Activated naive CD8-positive, alpha-beta T cell (primary cell): Measurements from ENCODE around the gene EHMT1.

ENCODE experiments used
- H3K27ac Mint-ChIP-seq: one replicate; pipeline ENCODE4 v1.8.0; 2021; ENCODE audit warnings: mixed read lengths
- H3K27me3 Mint-ChIP-seq: one replicate; pipeline ENCODE4 v1.8.0; 2021; ENCODE audit warnings: mixed read lengths
- H3K36me3 Mint-ChIP-seq: one replicate; pipeline ENCODE4 v1.8.0; 2021; ENCODE audit warnings: mixed read lengths
- H3K4me1 Mint-ChIP-seq: one replicate; pipeline ENCODE4 v1.8.0; 2021; ENCODE audit warnings: low read depth, mixed read lengths
- H3K4me3 Mint-ChIP-seq: one replicate; pipeline ENCODE4 v1.8.0; 2021; ENCODE audit warnings: mild to moderate bottlenecking, mixed read lengths
- H3K9me3 Mint-ChIP-seq: one replicate; pipeline ENCODE4 v1.8.0; 2021; ENCODE audit warnings: low read depth, mixed read lengths

EHMT1 gene

DNA sequence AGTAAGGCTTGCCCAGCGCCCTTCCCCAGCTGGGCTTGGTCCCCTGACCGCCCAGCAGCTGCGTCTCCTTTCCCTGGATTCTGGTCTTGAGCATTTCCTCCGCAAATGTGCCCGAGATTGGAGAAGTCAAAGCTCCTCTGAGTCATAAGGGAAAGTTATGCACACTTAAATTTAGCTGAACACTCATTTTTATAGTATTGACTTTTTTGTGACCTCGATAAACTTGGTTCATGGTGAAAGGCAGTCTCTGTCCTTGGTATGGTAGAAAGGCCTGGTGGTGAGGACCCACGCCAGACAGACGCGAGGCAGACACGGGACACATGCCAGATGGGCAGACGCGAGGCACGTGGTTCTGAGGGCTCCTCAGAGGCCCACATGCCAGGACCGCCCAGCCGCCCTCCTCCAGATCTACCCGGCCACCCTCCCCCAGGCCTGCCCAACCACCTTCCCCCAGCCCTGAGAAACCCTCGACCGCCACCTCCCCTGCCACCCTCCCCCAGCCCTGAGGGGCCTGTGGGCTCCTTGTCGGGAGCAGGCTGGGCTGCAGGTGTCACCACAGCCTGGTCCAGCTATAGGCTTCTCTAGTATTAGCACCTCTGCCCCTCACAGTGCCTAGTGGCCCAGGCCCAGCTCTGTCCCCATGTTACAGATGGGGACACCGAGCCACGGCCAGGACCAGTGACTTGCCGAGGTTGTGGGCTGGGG, 197.9 kb downstream of the EHMT1 start:
- H3K27me3 Mint-ChIP-seq: no peaks in the 10 kb centered on the region
- no peak overlapping the region for H3K4me3 Mint-ChIP-seq
- peak overlapping the region; percentile 34 for H3K27ac Mint-ChIP-seq
- H3K9me3 Mint-ChIP-seq: no peaks in the 10 kb centered on the region
- no peaks in the 10 kb centered on the region for H3K4me1 Mint-ChIP-seq
- H3K36me3 Mint-ChIP-seq: peaks cover 9% of the 10 kb centered on the region

DNA sequence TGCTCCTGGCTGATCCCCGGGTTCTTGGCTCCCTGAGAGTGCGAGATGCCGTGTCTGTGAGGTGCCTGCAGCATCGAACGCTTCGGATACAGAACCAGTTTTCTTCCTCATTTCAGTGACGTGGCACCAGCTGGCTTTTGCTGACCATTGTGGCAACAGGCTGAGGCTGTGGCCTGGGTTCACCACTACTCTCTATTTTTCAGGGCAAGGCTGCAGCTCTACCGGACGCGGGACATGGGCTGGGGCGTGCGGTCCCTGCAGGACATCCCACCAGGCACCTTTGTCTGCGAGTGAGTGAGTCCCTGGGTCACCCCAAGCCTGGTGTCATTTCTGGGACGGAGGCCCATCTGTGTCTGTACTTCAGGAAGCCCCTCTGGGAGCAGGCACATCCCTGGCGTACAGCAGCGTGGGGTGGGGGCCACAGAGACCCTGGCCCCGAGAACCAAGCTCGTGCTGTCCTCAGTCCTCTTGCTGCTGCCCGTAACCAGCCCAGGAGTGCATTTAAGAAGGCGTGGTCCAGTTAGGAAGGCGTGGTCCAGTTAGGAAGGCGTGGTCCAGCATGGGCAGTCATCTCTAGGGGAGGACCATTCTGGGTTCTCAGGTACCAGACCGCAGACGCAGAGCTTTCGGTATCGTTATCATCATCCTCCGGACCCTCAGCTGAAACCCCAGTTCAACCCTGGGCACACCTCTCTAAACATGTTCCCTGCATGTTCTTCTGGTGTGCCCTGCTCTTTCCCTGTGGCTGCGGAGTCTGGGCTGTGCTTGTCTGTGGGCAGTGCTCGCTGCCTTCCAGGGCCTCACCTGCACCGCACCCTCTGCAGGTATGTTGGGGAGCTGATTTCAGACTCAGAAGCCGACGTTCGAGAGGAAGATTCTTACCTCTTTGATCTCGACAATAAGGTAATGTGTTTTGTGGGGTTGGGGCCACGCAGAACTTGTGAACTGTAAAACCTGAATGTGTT, 198.7 kb downstream of the EHMT1 start:
- Mint-ChIP-seq H3K4me1 (no peaks in the 10 kb centered on the region), H3K27ac (no peak overlapping the region), H3K27me3 (no peaks in the 10 kb centered on the region), H3K4me3 (no peak overlapping the region), H3K9me3 (no peaks in the 10 kb centered on the region), H3K36me3 (peaks cover 12% of the 10 kb centered on the region)

DNA sequence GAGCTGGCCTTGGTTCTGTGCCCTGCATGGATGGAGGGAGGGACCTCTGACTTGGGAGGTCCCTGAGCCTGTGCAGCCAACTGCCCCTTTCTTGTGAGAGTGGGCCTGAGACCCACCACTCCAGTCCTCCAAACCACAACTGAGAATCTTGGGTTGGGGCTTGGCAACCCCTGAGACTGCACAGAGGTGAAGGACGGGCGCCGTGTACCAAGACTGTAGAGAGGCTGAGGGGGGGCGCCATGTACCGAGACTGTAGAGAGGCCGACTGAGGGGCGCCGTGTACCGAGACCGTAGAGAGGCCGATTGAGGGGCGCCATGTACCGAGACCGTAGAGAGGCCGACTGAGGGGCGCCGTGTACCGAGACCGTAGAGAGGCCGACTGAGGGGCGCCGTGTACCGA, 199.5 kb downstream of the EHMT1 start:
- peaks cover 12% of the 10 kb centered on the region for H3K36me3 Mint-ChIP-seq
- no peaks in the 10 kb centered on the region for H3K9me3 Mint-ChIP-seq
- no peaks in the 10 kb centered on the region for H3K4me1 Mint-ChIP-seq
- no peaks in the 10 kb centered on the region for H3K27me3 Mint-ChIP-seq
- peak overlapping the region; percentile 54 for H3K27ac Mint-ChIP-seq
- H3K4me3 Mint-ChIP-seq: no peak overlapping the region

DNA sequence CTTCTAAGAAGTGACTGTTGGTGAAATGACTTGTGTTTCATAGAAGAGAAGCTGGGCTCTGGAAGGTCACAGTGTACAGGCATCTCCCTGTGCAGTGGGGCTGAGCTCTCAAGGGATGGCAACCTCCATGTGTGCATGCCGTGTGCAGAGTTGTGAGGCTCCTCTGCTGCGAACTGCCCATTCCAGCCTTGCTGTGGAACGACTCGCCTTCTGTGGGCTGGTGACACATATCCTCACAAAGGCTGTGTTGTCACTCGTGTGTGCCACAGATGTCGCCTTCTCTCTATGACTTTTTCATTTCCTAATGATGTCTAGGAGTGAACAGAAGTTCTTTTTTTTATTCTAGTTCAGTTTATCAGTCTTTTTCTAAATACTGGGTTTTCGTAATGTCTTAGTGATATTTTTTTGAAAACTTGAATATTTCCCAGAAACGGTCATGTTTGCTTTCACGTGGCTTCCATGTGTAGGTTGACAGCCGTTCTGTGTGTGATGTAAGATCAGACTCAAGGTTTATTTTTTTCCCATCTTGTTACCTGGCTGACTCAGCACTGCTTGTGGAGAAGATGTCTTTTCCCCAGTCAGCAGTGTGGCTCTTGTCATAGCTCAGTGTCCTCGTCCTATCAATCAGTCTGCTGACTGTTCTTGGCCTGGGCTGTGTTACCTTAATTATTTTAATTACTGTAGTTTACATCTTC, 201.5 kb downstream of the EHMT1 start:
- H3K27me3 Mint-ChIP-seq: no peaks in the 10 kb centered on the region
- no peaks in the 10 kb centered on the region for H3K9me3 Mint-ChIP-seq
- peaks cover 17% of the 10 kb centered on the region for H3K36me3 Mint-ChIP-seq
- no peak overlapping the region for H3K27ac Mint-ChIP-seq
- no peak overlapping the region for H3K4me3 Mint-ChIP-seq
- peaks cover 2% of the 10 kb centered on the region for H3K4me1 Mint-ChIP-seq

DNA sequence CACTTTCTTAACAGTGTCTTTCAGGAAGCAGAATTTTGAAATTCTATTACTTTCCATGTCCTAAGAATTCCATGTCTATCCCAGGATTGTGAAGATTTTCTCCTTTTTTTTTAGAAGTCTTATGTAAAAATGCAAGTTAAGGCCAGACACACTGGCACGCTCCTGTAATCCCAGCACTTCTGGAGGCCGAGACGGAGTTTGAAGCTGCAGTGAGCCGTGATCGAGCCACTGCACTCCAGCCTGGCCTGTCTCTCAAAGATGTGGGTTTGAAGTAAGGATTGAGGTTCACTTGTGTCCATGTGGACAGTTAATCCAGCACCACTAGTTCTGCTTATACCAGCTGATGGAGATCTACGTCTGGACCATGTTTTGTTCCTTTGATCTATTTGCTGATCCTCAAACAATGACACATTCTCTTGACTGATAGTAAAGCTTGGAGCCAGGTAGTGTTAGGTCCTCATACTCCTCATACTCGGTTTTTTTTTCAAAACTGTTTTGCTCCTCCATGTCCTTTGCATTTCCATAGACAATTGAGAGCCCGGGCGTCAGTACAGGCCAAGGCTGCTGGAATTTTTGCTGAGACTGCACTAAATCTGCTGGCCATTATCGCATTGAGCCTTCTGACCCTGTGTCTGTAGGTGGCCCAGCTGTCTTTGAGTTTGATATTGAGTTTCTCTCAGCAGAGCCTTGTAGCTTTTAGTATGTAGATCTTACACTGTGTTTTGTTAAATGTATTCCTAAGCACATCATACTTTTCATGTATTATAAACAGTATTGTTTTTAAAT, 205.4 kb downstream of the EHMT1 start:
- Mint-ChIP-seq H3K4me1 (peaks cover 2% of the 10 kb centered on the region), H3K27me3 (no peaks in the 10 kb centered on the region), H3K27ac (no peak overlapping the region)

DNA sequence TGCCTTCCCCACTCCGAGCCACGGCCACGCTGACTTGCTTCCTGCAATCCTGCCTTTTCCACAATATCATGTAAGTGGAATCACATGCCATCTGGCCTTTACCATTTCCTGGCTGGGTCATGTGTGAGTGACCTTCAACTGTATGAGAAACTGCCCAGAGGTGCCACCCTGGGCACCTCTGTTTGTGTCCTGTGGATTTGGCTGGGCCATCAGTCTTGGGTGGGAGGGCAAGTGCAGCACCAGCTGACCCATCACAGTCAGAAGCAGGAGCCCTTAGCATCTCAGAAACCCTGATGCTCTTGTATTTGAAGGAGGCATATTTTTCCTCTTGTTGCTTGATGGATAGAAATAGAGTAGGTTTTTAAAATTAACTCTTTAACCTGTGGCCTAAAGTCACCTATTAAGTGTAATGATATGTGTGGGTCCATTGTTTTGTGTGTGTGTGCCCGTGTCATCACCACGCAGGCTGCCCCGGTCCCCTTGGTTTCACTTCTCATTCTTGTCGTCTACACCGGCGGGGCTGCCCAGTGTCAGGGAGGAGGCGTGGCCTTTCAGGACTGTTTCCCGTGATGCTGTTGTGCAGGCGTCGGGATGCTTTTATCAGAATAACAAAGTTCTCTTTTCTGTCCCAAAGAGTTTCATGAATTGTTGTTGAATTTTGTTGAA, 206.7 kb downstream of the EHMT1 start:
- H3K27ac Mint-ChIP-seq: no peak overlapping the region
- H3K36me3 Mint-ChIP-seq: peaks cover 16% of the 10 kb centered on the region
- H3K4me1 Mint-ChIP-seq: peaks cover 2% of the 10 kb centered on the region
- no peaks in the 10 kb centered on the region for H3K9me3 Mint-ChIP-seq
- H3K4me3 Mint-ChIP-seq: no peak overlapping the region
- H3K27me3 Mint-ChIP-seq: no peaks in the 10 kb centered on the region

More for the DNA sequence above, 205.4 kb downstream of the EHMT1 start:
- peaks cover 15% of the 10 kb centered on the region for H3K36me3 Mint-ChIP-seq
- no peaks in the 10 kb centered on the region for H3K9me3 Mint-ChIP-seq
- H3K4me3 Mint-ChIP-seq: no peak overlapping the region

DNA sequence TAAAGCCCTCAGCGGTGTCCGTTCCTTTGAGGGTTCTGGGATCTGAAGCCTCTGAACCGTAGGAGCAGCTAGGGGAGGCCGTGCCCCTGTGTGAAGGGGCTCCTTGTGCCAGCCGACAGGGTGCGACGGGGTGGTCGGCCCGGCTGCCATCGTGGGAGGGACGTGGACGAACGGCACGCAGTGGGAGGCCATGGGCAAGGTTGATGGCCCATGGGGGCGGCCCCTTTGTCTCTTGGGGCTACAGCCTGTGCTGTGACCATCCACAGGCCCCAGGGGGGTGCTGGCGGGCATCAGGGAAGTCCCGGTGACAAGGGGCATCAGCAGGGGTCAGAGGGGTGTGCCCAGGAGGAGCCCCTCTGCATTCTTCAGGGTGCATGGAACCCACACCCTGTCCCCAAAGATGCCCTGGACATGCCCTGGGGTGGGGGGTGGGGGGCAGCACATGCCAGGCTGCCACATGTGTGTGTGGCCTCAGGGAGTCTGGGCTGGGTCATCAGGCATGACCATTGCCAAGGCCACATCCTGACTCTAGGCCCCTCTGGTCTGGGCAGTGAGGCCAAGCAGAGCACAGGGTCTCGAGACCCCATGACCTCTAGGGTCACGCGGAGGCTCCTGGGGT, 209.2 kb downstream of the EHMT1 start:
- peaks cover 14% of the 10 kb centered on the region for H3K36me3 Mint-ChIP-seq
- no peak overlapping the region for H3K27ac Mint-ChIP-seq
- peaks cover 2% of the 10 kb centered on the region for H3K4me1 Mint-ChIP-seq
- no peak overlapping the region for H3K4me3 Mint-ChIP-seq
- H3K9me3 Mint-ChIP-seq: no peaks in the 10 kb centered on the region
- H3K27me3 Mint-ChIP-seq: no peaks in the 10 kb centered on the region

DNA sequence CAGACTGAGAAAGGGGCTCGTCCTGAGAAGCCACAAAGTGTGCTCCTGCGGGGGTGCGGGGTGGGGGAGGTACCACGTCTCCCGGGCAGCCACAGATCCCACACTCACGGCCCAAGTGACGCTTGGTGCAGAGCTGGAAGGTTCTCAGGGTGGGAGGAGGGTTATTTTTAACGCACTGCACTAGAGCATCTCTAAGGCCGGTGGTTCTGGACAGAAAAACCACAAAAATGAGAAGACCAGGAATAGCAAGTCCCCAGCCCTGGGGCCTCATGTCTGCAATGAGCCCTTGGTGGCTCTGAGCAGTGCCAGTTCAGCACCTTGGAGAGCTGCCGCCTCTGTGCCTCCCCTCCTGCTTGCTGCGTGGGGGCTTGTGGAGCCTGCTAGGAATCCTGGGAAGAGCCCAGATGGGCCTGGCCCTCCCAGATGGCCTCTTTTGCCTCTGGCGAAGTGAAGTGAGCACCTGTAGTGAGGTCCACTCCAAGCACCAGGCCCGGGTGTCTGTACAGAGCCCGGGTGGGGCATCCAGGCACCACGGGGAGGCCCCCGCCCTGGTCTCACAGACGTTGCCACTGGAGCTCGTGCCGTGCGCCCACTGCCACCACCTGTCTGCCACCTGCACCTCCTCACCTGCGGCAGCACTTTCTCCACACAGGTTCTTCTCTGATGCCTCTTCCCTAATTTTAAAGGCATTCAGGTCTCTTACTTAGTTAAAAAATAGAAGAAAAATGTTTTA, 209.9 kb downstream of the EHMT1 start:
- Mint-ChIP-seq H3K36me3 (peaks cover 14% of the 10 kb centered on the region), H3K4me3 (no peak overlapping the region), H3K4me1 (peaks cover 2% of the 10 kb centered on the region), H3K27ac (no peak overlapping the region), H3K9me3 (no peaks in the 10 kb centered on the region), H3K27me3 (no peaks in the 10 kb centered on the region)

DNA sequence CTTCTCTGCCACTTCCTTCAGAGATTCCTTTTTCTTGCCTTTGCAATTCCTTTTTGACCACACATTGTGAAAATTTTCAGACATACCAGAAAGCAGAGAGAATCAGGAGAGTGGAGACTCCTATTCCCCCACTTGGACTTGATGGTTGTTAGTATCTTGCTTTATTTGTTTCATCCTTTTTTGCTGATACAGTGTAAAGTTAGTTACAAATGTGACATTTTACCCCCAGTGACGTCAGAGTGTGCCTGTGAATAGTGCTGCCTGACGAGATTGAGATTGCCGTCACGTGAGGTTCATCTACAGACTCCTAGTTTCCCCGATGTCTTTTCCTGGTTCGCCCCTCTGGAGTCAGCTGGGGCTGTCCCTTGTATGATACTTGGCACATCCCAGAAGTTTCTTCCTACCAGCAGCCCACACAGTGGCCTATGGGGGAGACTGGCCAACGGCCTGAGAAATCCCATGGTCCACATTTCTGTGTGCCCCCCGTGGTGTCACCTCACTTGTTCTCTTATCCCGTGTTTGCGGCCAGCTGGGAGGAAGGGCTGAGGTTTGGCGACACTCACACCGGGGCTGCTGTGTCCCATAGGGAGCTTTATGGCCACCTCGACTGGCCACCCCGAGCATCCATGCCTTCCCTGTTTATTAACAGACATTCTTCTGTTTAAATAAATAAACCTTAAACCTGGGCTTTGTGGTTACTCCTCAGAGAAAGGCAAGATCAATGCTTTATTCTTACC, 210.6 kb downstream of the EHMT1 start:
- no peaks in the 10 kb centered on the region for H3K4me1 Mint-ChIP-seq
- no peak overlapping the region for H3K4me3 Mint-ChIP-seq
- H3K36me3 Mint-ChIP-seq: peaks cover 10% of the 10 kb centered on the region
- no peak overlapping the region for H3K27ac Mint-ChIP-seq
- H3K27me3 Mint-ChIP-seq: no peaks in the 10 kb centered on the region
- no peaks in the 10 kb centered on the region for H3K9me3 Mint-ChIP-seq

DNA sequence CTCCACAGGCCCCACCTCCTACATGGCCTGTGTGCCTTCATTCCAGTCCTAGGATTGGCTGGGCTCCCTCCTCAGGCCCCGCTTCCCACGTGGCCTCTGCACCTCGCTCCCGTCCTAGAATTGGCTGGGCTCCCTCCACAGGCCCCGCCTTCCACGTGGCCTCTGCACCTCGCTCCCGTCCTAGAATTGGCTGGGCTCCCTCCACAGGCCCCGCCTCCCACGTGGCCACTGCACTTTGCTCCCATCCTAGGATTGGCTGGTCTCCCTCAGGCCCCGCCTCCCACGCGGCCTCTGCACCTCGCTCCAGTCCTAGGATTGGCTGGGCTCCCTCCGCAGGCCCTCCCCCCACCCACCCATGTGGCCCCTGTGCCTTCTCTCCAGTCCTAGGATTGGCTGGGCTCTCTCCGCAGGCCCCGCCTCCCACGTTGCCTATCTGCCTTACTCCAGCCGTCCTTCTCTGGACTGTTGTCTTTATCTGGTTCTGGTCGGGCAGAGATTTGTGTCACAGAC, 213.4 kb downstream of the EHMT1 start:
- H3K9me3 Mint-ChIP-seq: no peaks in the 10 kb centered on the region
- H3K27me3 Mint-ChIP-seq: no peaks in the 10 kb centered on the region
- H3K4me3 Mint-ChIP-seq: no peak overlapping the region
- no peak overlapping the region for H3K27ac Mint-ChIP-seq
- H3K4me1 Mint-ChIP-seq: no peaks in the 10 kb centered on the region
- H3K36me3 Mint-ChIP-seq: peaks cover 6% of the 10 kb centered on the region

DNA sequence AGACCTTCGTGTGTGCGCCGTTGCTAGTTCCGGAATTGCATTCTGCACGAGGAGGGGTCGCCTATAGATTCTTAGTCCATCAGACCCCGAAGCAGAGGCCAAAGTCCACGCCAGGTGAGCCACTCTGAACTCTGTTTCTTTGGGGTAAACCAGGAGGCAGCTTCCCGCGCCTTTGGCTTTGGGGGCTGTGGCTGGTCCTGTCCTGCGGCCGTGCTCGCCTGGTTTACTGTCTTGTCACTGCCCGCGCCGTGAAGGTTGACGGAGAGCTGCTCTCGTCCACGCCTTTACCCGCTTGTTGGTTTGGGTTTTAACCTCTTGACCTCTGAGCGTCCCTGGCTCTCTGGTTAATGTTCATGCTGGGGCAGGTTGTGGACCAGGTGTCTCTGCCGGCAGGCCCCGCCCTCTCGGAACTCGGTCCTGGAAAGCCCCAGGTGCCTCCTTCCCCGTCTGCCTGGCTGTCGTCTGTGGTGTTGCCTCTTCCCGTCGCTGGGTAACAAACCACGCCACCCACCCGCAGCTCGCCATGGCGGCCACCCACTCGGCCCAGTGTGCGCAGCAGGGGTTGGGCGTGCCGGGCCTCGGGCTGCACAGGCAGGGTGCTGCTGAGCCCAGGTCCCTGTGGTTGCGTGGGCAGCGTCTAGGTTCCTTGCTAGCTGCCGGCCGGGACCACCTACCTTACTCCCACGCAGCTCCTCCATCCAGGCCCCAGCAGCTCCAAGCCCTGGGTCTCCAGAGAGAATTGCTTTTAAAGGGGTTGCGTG, 214.2 kb downstream of the EHMT1 start:
- Mint-ChIP-seq H3K9me3 (no peaks in the 10 kb centered on the region), H3K27me3 (no peaks in the 10 kb centered on the region), H3K27ac (no peak overlapping the region), H3K4me3 (no peak overlapping the region), H3K4me1 (no peaks in the 10 kb centered on the region), H3K36me3 (peaks cover 6% of the 10 kb centered on the region)
